HEK293T (cell line): Measurements from ENCODE around the gene LRRC36.

Source experiments
- ARNT ChIP-seq: fragments of 450-650 bp; IDR thresholded peaks from 2 replicates; pipeline ENCODE4 v1.6.1; 2017; ENCODE audit warnings: mild to moderate bottlenecking
- BHLHE40 ChIP-seq: fragments of 450-650 bp; IDR thresholded peaks from 2 replicates; pipeline ENCODE4 v1.6.1; 2016; ENCODE audit warnings: mild to moderate bottlenecking, moderate library complexity, borderline replicate concordance
- ELF4 ChIP-seq: fragments of 450-650 bp; IDR thresholded peaks from 2 replicates; pipeline ENCODE4 v1.6.1; 2017; ENCODE audit warnings: antibody characterized with exemption
- FOXA1 ChIP-seq: fragments of 450-650 bp; IDR thresholded peaks from 2 replicates; pipeline ENCODE4 v1.6.1; 2016; ENCODE audit warnings: mild to moderate bottlenecking
- FOXK2 ChIP-seq: fragments of 450-650 bp; IDR thresholded peaks from 2 replicates; pipeline ENCODE4 v1.6.1; 2016; ENCODE audit warnings: mild to moderate bottlenecking
- FOXM1 ChIP-seq: fragments of 450-650 bp; IDR thresholded peaks from 2 replicates; pipeline ENCODE4 v1.6.1; 2017; ENCODE audit warnings: mild to moderate bottlenecking, borderline replicate concordance
- HDGF ChIP-seq: fragments of 450-650 bp; IDR thresholded peaks from 2 replicates; pipeline ENCODE4 v1.6.1; 2017; ENCODE audit warnings: antibody characterized with exemption, borderline replicate concordance
- L3MBTL2 ChIP-seq: fragments of 450-650 bp; conservative IDR thresholded peaks from 2 replicates; pipeline ENCODE4 v1.6.1; 2016; ENCODE audit warnings: mild to moderate bottlenecking
- LEF1 ChIP-seq: fragments of 450-650 bp; IDR thresholded peaks from 2 replicates; pipeline ENCODE4 v1.6.1; 2017; ENCODE audit warnings: mild to moderate bottlenecking, borderline replicate concordance
- NFRKB ChIP-seq: fragments of 450-650 bp; IDR thresholded peaks from 2 replicates; pipeline ENCODE4 v1.6.1; 2016; ENCODE audit warnings: mild to moderate bottlenecking, moderate library complexity
- PKNOX1 ChIP-seq: fragments of 450-650 bp; IDR thresholded peaks from 2 replicates; pipeline ENCODE4 v1.6.1; 2016
- SP1 ChIP-seq: fragments of 450-650 bp; IDR thresholded peaks from 2 replicates; pipeline ENCODE4 v1.6.1; 2017
- SUZ12 ChIP-seq: fragments of 450-650 bp; IDR thresholded peaks from 2 replicates; pipeline ENCODE4 v1.6.1; 2016; ENCODE audit warnings: mild to moderate bottlenecking
- ZNF384 ChIP-seq: fragments of 450-650 bp; IDR thresholded peaks from 2 replicates; pipeline ENCODE4 v1.6.1; 2016

GRCh38 chr16:67403976-67404555 lies 77.5 kb downstream of the LRRC36 start:
- TF ChIP-seq ZNF384, result no peak
- no peak for TF ChIP-seq SUZ12
- no peak for TF ChIP-seq SP1
- no peak for TF ChIP-seq LEF1
- no peak for TF ChIP-seq FOXM1
- TF ChIP-seq HDGF, result no peak
- TF ChIP-seq BHLHE40, result no peak
- TF ChIP-seq PKNOX1, result no peak
- TF ChIP-seq FOXA1, result no peak
- TF ChIP-seq ELF4, result no peak
- TF ChIP-seq L3MBTL2, result no peak
- TF ChIP-seq FOXK2, result no peak
- no peak for TF ChIP-seq ARNT
- no peak for TF ChIP-seq NFRKB
